Testis (tissue), 3 donors: ENCODE results near the gene NUCB1. TPM values are rescaled to one million over a fixed set of nuclear protein-coding genes. Genes with fewer than 3 reads are reported as not detected.
"Not testable (repeated sequence)": the region's sequence is repeated elsewhere in the genome, so short reads cannot be mapped to it uniquely, and the experiment has no call there.

Source experiments
- DNase-seq: peaks from one replicate; pipeline ENCODE4 v3.0.0-alpha.2; 2019
- H3K27ac ChIP-seq, 2 donors: fragments of 200-600 bp; sonication (generic); one replicate each; pipeline ENCODE4 v1.5.1; 2019
- H3K27me3 ChIP-seq: fragments of 200-600 bp; sonication (generic); one replicate; pipeline ENCODE4 v1.5.1; 2019
- H3K36me3 ChIP-seq: fragments of 200-600 bp; sonication (generic); one replicate; pipeline ENCODE4 v1.5.1; 2017; ENCODE audit warnings: low read depth; ENCODE audit errors: missing control alignments
- H3K4me1 ChIP-seq: fragments of 200-600 bp; sonication (generic); one replicate; pipeline ENCODE4 v1.5.1; 2019
- H3K4me3 ChIP-seq, 2 donors: fragments of 200-600 bp; sonication (generic); one replicate each; pipeline ENCODE4 v1.5.1; 2017 to 2019
- H3K9me3 ChIP-seq: fragments of 200-600 bp; sonication (generic); one replicate; pipeline ENCODE4 v1.5.1; 2017
- CTCF ChIP-seq, 3 experiments: fragments of 450-650 bp in 2 of 3; fragments of 200-600 bp in 1 of 3; sonication (generic) in 1 of 3; IDR thresholded peaks; one replicate each; pipeline ENCODE4 v1.5.1; 2016 to 2019; ENCODE audit warnings: antibody characterized with exemption in 3 of 3, mild to moderate bottlenecking in 2 of 3, moderate library complexity in 1 of 3
- POLR2A ChIP-seq: fragments of 450-650 bp; IDR thresholded peaks from one replicate; pipeline ENCODE4 v1.6.1; 2017; ENCODE audit warnings: antibody characterized with exemption, mild to moderate bottlenecking, moderate library complexity
- WGBS, 2 donors: methylation state at CpG; one replicate each; pipeline ENCODE4 v1.1.5; 2018; 5-methylcytosine and 5-hydroxymethylcytosine counted together
- intact Hi-C: fragments of 100-400 bp; cut with DNase I; formaldehyde crosslinking; loops from one replicate; pipeline ENCODE4 v1.15.1; 2023; ENCODE audit warnings: low total_unique reads
- polyA plus RNA-seq: library from polyadenylated mRNA; stranded (reverse); fragments of 350-450 nt; fragmentation: Illumina TruSeq; extraction: RNeasy Lipid Tissue Mini Kit (QIAGEN cat#74804); gene quantifications from one replicate; pipeline ENCODE4 v1.2.3, GENCODE V29; 2014; ENCODE audit warnings: low read depth, low replicate concordance; ENCODE audit not compliant: insufficient read depth
- total RNA-seq, 2 donors: library from RNA; depleted of rRNA; stranded (reverse); fragments of >200 nt; gene quantifications; one replicate each; pipeline ENCODE4 v1.2.3, GENCODE V29; 2016

The NUCB1 gene
- total and polyA plus RNA-seq, 3 donors from 2014 or later: 136 to 208 (median 139) TPM

GRCh38 chr19:48905664-48906063, 5.6 kb downstream of the NUCB1 start:
- Histone ChIP-seq H3K27ac (no peak overlapping the region), H3K4me1 (peaks cover 9% of the 10 kb centered on the region), H3K9me3 (no peaks in the 10 kb centered on the region), H3K4me3 (no peak overlapping the region), H3K36me3 (no peaks in the 10 kb centered on the region), H3K27me3 (no peaks in the 10 kb centered on the region)
- TF ChIP-seq CTCF (IDR thresholded peaks at IDR 0.05): no peak
- TF ChIP-seq POLR2A: no peak
- no peak for DNase-seq
- intact Hi-C loops: no loop called here
- 88 to 93% methylated on average over 13 to 14 of the region's 14 CpGs for WGBS, 2 donors

- H3K27me3 ChIP-seq: no peaks in the 10 kb centered on the region
- no peaks in the 10 kb centered on the region for H3K36me3 ChIP-seq
- no peak overlapping the region for H3K4me3 ChIP-seq
- DNase-seq: no peak
- TF ChIP-seq POLR2A (no peak), CTCF (IDR thresholded peaks at IDR 0.05) (no peak)
- no peaks in the 10 kb centered on the region for H3K9me3 ChIP-seq
- no peak overlapping the region for H3K27ac ChIP-seq
- intact Hi-C loops: no loop called here
- H3K4me1 ChIP-seq: peaks cover 3% of the 10 kb centered on the region
- 91 to 94% methylated on average over 10 of the region's 10 CpGs for WGBS, 2 donors
Observed at GRCh38 chr19:48906324-48906723, 6.2 kb downstream of the NUCB1 start.

- 91 to 94% methylated on average over 13 to 14 of the region's 14 CpGs for WGBS, 2 donors
- Histone ChIP-seq H3K36me3 (no peaks in the 10 kb centered on the region), H3K4me1 (no peaks in the 10 kb centered on the region), H3K9me3 (no peaks in the 10 kb centered on the region), H3K4me3 (no peak overlapping the region), H3K27me3 (no peaks in the 10 kb centered on the region), H3K27ac (no peak overlapping the region)
- intact Hi-C loops: no loop called here
- TF ChIP-seq CTCF (IDR thresholded peaks at IDR 0.05) (no peak), POLR2A (no peak)
- no peak for DNase-seq
Observed at GRCh38 chr19:48907671-48908070, 7.6 kb downstream of the NUCB1 start.

- H3K4me3 ChIP-seq, H3K36me3 ChIP-seq, H3K9me3 ChIP-seq, DNase-seq, intact Hi-C loops, H3K4me1 ChIP-seq, H3K27me3 ChIP-seq, H3K27ac ChIP-seq: not testable (repeated sequence)
- WGBS, 2 donors: 96% methylated on average over 11 of the region's 11 CpGs
Observed at GRCh38 chr19:48909424-48910077, 9.4 kb downstream of the NUCB1 start.

- TF ChIP-seq POLR2A (no peak), CTCF (IDR thresholded peaks at IDR 0.05) (no peak)
- no peaks in the 10 kb centered on the region for H3K36me3 ChIP-seq
- H3K9me3 ChIP-seq: no peaks in the 10 kb centered on the region
- no peaks in the 10 kb centered on the region for H3K27me3 ChIP-seq
- H3K4me1 ChIP-seq: no peaks in the 10 kb centered on the region
- H3K4me3 ChIP-seq: no peak overlapping the region
- WGBS, 2 donors: 83 to 92% methylated on average over 2 of the region's 2 CpGs
- H3K27ac ChIP-seq: no peak overlapping the region
- intact Hi-C loops: no loop called here
- no peak for DNase-seq
Observed at GRCh38 chr19:48910803-48911202, 10.7 kb downstream of the NUCB1 start.
